GM10847 (cell line): ENCODE data around the gene NFE2L3.

Experiments used
- POLR2A ChIP-seq: IDR thresholded peaks from 2 replicates; pipeline ENCODE4 v1.6.1; 2011; ENCODE audit not compliant: insufficient read length; ENCODE audit errors: extremely low read depth

Gene NFE2L3

GRCh38 chr7:26191974-26192479, 40.0 kb downstream of the NFE2L3 start:
- TF ChIP-seq POLR2A, result no peak

- TF ChIP-seq POLR2A, result no peak
These were observed 40.6 kb downstream of the NFE2L3 start for GRCh38 chr7:26192485-26193087.

DNA sequence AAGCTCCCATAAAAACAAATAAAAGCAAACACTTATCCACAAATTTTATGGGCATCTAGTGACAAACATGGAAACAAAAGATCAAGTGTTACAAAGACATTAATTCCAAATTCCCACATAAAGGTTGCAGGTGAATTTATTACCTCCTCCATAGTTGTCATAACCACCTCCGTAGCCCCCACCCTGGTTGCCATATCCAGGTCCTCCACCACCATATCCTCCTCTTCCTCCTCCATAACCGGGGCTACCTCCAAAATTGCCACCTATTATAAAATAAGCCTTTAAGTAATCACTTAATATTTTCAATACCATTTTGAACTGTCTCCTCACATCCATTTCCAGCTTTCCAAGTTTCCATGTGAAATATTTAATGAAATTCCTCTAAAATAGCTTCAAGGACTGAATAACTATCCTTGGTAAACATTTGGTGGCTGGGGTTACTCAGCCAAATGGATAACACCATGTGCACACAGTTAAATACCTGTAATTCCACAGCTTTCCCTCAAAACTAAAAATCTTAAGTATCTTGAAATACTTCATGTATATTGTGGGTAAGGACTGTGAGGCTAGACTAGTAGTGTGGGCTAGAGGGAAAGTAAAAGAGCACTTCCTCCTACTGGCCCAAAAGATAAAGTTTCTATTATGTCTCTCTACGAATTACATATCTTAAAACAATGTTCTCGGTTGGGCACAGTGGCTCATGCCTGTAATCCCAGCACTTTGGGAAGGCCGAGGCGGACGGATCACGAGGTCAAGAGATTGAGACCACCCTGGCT, 41.6 kb downstream of the NFE2L3 start:
- TF ChIP-seq POLR2A, result peak; percentile 14

GRCh38 chr7:26195182-26195581, 43.2 kb downstream of the NFE2L3 start:
- no peak for TF ChIP-seq POLR2A

- TF ChIP-seq POLR2A, result no peak
These were observed 44.1 kb downstream of the NFE2L3 start for GRCh38 chr7:26195867-26196657.

- TF ChIP-seq POLR2A, result no peak
These were observed 45.4 kb downstream of the NFE2L3 start for GRCh38 chr7:26197153-26198115.

GRCh38 chr7:26198133-26198780, 46.3 kb downstream of the NFE2L3 start:
- no peak for TF ChIP-seq POLR2A

DNA sequence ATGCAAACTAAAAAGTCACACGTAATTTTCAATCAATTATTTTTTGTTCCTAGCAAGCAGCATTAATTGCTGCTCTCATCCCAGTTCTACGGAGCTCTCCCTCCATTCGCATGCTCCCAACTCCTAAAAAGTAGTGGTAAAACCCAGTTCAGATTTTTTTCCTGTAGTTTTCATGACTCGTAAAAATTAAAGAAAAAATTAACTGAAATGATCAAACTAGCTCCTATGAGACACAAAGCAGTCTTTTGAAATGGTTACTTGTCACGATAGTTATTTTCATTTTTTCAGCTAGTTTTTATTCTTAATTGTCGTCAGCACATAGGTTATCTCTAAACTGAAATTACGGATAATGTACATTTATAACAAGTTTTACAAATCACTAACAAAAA, 46.8 kb downstream of the NFE2L3 start:
- TF ChIP-seq POLR2A, result no peak

- TF ChIP-seq POLR2A, result no peak
These were observed 47.5 kb downstream of the NFE2L3 start for GRCh38 chr7:26199301-26200037.

DNA sequence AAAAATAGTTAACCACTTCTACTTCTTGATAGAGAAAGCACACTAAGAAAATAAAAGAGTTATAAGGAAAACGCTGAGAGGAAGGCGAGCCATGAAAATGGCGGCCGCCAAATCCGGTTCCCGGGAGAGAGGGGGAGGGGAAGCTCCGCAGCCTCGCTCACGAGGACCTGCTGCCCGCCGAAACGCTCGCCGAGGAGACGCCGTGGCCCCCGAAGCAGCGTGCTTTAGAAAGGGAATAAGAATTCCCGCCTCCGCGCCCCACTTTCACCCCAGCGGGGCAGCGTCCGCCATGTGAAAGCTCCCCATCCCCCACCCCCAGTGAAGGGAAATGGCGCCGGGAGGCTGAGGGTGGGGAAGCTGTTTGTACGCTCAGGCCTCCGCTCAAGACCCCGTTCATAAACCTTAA, 48.0 kb downstream of the NFE2L3 start:
- no peak for TF ChIP-seq POLR2A

- peak; percentile 100 for TF ChIP-seq POLR2A
These were observed 48.6 kb downstream of the NFE2L3 start, which contains the start of gene HNRNPA2B1 for GRCh38 chr7:26200444-26201246. Gene HNRNPA2B1, minus strand, starts transcription at chr7:26200746. Its CDS starts 169 bp downstream, at chr7:26200577.

DNA sequence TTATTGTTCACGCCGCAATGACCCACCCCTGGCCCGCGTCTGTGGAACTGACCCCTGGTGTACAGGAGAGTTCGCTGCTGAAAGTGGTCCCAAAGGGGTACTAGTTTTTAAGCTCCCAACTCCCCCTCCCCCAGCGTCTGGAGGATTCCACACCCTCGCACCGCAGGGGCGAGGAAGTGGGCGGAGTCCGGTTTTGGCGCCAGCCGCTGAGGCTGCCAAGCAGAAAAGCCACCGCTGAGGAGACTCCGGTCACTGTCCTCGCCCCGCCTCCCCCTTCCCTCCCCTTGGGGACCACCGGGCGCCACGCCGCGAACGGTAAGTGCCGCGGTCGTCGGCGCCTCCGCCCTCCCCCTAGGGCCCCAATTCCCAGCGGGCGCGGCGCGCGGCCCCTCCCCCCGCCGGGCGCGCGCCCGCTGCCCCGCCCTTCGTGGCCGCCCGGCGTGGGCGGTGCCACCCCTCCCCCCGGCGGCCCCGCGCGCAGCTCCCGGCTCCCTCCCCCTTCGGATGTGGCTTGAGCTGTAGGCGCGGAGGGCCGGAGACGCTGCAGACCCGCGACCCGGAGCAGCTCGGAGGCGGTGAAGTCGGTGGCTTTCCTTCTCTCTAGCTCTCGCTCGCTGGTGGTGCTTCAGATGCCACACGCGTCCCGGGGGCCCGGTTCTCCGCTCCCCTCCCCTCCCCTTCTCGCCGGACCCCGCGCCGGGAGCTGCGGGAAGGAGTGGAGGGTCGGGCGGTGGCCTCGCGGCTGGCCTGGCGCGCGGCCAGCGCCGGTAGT, 49.4 kb downstream of the NFE2L3 start, which contains the start of gene CBX3:
Gene CBX3, plus strand, starts transcription at position 499 of the 772 bp plus-strand sequence. CDS start 1,254 bp downstream, outside the sequence.
- TF ChIP-seq POLR2A, result peak; percentile 76
